HTERT RPE-1 (cell line): ENCODE measurements around the gene GALNT12.

Experiments used
- in situ Hi-C: fragments of 300-500 bp; cut with MboI; formaldehyde crosslinking; loops from 4 replicates; pipeline ENCODE4 v1.14.3; 2020; ENCODE audit warnings: low sequenced_read_pairs

Gene GALNT12

DNA sequence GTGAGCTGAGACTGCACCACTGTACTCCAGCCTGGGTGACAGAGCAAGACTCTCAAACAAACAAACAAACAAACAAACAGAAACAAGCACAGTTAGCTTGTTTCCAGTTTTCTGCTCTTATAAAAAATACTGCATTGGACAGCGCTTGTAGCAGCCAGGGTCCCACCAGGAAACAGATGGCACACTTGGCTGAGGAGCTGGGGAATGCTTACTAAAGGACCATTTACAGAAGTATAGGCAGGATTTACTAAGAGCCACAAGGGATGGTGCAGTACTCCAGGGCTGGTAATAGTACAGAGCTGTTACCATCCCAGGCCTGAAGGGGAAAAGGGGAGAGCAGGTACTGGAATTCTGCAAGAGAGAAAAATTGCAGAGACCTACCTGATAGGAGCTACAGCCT is 5.9 kb upstream of the GALNT12 start:
- in situ Hi-C loops: no loop called here

- in situ Hi-C loops: no loop called here
Measured at GRCh38 chr9:98801969-98802371, 5.5 kb upstream of the GALNT12 start.

GRCh38 chr9:98804083-98804482 is 3.4 kb upstream of the GALNT12 start:
- in situ Hi-C loops: no loop called here

- in situ Hi-C loops: no loop called here
Measured at GRCh38 chr9:98805506-98806272, 1.8 kb upstream of the GALNT12 start.

DNA sequence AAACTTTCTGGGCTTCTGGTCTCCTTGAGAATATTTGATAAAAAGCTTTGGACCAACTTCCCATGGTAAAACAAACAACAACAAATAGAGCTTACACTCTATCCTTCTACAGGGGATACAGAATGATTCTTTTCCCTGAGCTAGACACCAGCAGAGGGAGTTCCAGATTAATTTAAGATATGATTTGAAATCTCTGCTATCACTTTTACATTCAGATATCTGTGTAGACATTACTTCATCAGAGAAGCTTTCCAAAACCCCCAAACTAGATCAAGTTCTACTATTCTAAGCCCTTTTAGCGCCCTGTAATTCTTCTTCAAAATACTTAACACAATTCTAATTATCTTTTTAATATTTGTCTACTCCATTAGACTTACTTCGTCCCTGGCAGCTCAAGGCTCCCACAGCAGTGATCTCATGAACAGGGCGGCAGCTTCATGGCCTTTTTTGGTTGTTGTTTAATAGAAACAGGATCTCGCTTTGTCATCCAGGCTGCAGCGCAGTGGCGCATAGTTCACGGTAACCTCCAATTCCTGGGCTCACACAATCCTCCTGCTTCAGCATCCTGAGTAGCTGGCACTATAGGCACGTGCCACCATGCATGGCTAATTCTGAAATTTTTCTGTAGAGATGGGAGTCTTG is 955 bp upstream of the GALNT12 start:
- in situ Hi-C loops: no loop called here

DNA sequence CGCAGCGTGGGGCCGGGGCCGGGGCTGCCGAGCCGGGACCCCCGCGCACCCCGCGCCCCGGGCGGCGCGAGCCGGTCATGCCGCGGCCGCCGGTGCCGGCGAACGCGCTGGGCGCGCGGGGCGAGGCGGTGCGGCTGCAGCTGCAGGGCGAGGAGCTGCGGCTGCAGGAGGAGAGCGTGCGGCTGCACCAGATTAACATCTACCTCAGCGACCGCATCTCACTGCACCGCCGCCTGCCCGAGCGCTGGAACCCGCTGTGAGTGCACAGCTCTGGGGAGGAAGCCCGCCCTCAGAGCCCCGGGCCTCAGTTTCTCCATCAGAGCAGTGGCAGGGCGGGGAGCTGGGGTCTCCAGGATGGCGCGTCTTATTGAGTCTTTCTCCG is 335 bp downstream of the GALNT12 start:
- in situ Hi-C loops: no loop called here

GRCh38 chr9:98808411-98808815 is 943 bp downstream of the GALNT12 start:
- in situ Hi-C loops: no loop called here

GRCh38 chr9:98808875-98809274 is 1.4 kb downstream of the GALNT12 start:
- in situ Hi-C loops: no loop called here

- in situ Hi-C loops: no loop called here
Measured at GRCh38 chr9:98809311-98810101, 2.0 kb downstream of the GALNT12 start.

- in situ Hi-C loops: no loop called here
Measured at GRCh38 chr9:98810102-98810842, 2.8 kb downstream of the GALNT12 start.

DNA sequence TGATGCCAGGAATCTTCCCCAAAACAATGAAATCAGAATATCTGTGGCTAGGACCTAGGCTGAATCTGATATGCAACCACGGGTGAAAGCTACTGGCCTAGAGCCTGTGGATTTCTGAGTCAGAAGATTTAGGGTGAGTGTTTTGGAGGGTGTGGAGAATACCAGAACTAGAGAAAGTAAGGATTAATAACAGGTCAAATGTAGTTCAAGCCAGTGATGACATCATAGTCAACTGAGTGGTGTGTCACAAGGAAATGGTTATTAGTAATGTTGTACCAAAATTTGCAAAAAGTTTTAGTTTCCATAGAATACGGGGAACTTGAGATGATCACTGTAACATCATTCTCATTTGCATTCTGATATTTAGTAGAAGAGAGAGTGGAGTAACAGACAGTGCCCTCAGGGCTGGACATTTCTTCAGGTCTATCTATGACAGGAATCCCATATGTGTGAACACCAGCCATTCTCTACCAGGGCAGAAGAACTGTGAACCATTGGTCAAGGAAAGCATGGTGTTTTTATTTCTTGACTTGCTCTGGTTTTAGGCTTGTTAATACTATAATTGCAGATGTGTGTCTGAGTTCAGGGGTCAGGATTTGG is 3.7 kb downstream of the GALNT12 start:
- in situ Hi-C loops: no loop called here

DNA sequence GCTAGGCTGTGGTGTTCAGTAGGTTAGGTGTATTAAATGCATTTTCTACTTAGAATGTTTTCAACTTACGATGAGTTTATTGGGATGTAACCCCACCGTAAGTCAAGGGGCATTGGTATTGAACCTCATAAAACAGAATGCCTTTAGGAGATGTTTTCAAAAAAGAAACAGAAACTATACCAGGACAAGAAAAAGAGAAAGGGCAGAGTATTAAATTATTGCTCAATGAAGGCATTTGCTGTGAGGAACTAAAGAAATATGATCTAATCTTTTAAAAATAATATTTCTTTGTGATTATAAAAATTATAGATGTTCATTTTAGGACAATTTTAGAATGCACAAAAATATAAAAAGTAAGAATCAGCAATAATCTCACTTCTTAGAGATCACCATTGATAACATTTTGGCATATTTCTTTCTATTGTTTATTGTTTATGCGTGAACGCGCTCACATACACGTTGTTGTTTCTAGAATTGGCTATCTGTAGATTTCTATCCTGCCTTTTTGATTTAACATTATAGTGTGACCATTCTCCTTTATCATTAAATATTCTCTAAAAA is 8.0 kb downstream of the GALNT12 start:
- in situ Hi-C loops: no loop called here

DNA sequence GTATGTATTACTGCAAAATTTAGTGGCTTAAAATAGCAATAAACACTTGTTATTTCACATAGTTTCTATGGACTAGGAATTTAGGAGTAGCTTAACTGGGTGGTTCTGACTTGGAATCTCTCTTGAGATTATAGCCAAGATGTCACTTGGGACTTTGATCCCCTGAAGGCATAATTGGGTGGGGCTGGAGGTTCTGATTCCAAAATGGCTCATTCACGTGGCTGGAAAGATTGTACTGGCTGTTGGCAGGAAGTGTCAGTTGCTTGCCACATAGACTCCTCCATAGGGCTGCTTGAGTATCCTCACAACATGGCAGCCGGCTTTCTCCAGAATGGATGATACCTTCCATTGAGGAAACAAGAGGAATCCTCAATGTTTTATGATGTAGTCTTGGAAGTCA is 11.3 kb downstream of the GALNT12 start:
- in situ Hi-C loops: no loop called here

DNA sequence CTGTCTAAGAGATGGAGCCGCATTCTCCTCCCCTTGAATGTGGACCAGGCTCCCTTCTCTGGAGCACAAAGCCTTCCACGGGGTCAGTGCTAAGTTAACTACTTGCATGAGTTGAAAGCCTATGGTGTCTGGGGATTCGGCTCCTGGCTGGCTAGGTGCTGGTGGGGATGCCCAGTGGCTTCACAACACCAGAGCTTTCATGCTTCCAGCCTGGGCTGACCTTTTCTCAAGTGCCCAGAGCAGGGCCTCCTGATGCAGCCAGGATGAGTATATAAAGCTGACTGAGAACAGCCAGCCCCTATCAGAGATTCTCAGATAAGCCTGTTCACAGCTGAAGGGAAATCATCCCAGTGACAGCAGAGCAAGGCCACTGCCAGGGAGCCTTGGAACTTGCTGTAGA is 11.8 kb downstream of the GALNT12 start:
- in situ Hi-C loops: no loop called here

- in situ Hi-C loops: no loop called here
Measured at GRCh38 chr9:98821831-98822230, 14.4 kb downstream of the GALNT12 start.

GRCh38 chr9:98822661-98823060 is 15.2 kb downstream of the GALNT12 start:
- in situ Hi-C loops: no loop called here

- in situ Hi-C loops: no loop called here
Measured at GRCh38 chr9:98823666-98824334, 16.3 kb downstream of the GALNT12 start.

GRCh38 chr9:98825414-98825813 is 17.9 kb downstream of the GALNT12 start:
- in situ Hi-C loops: no loop called here

DNA sequence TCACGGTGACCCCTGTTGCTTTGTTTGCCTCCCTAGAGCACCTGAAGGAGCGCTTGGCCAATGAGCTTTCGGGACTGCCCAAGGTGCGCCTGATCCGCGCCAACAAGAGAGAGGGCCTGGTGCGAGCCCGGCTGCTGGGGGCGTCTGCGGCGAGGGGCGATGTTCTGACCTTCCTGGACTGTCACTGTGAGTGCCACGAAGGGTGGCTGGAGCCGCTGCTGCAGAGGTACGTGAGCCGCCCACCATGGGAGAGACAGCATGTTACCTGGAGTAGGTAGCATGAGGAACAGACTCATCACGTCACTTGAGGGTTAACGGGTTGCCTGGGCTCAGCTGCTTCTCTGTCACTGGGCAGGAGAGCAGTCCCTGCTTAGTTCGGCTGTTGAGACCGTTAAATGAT is 19.2 kb downstream of the GALNT12 start:
- in situ Hi-C loops: no loop called here

DNA sequence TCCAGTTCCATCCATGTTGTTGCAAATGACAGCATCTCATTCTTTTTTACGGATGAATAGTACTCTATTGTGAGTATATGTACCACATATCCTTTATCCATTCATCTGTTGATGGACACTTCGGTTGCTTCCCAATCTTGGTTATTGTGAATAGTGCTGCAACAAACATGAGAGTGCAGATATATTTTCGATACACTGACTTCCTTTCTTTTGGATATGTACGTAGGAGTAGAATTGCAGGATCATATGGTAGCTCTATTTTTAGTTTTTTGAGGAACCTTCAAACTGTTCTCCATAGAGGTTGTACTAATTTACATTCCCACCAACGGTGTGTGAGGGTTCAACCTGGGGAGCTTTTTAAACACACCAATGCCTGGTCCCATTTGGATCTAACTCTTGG is 22.3 kb downstream of the GALNT12 start:
- in situ Hi-C loops: no loop called here
